Muscle of back (tissue), 11 donors: ENCODE results near the gene TAGLN. TPM values are rescaled to one million over a fixed set of nuclear protein-coding genes. Genes with fewer than 3 reads are reported as not detected.
"Not testable (repeated sequence)": the region's sequence is repeated elsewhere in the genome, so short reads cannot be mapped to it uniquely, and the experiment has no call there.

Experiments used
- DNase-seq, 3 donors: peaks; one replicate each; pipeline versions ENCODE4 v3.0.0 to v3.0.0-alpha.2; 2013
- polyA plus RNA-seq, 10 donors: library from polyadenylated mRNA; unstranded; fragments of 120-200 nt; gene quantifications; one replicate each; pipeline ENCODE4 v1.2.1, GENCODE V29; 2013; ENCODE audit not compliant: insufficient read length in 10 of 10

The TAGLN gene
- polyA plus RNA-seq, 10 donors = 73.2 to 121 (median 92.2) TPM

DNA sequence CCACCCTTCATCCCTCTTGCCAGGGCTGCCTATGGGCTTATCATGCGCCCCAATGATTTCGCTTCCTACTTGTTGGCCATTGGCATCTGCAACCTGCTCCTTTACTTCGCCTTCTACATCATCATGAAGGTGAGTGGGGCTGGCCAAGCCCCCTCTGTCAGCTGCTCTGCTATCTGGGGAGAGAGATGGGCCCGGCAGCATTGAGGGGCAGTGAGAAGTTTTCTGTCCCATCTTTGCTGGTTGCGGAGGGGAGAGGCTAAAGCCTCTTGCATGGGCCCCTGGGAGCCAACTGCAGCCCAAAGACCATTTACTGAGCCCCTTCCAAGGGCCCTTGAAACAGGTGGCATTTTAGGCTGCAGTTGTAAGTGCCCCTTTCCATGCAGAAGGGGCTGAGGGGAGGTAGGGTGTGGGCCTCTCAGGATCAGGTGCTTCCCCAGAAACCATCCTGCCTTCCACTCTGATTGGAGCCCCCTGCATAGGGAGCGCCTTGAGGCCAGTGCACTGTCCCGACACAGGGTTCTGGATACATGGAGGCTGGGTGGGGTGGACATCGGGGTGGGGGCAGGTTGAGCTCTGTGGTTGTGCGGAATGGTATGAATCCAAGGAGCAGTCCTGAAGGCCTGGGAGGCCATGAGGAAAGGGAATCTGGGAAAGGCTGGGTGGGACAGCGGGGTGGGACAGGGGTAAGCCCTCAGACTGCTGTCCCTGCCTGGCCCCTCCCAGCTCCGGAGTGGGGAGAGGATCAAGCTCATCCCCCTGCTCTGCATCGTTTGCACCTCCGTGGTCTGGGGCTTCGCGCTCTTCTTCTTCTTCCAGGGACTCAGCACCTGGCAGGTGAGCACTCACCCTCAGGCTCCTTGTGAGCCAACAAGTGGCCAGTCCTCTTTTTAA, 5.8 kb upstream of the TAGLN start:
- no peak for DNase-seq

DNA sequence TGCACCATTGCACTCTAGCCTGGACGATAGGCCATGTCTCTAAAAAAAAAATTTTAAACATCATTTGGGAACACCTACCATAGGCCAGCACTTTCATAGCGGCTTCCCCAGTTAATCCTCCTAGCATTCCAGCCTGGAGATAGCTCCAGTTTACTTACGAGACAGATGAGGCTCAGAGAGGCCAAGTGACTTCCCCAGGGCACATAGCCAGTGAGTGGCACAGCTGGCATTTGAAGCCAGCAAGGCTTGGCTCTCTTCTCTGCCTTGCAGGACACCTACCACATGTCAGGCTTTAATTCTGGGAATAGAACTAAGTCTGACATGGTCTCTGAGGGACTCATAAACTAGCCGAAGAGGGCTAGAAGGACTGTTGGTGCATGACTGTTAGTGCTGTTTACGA, 4.9 kb upstream of the TAGLN start:
- DNase-seq = no peak

DNA sequence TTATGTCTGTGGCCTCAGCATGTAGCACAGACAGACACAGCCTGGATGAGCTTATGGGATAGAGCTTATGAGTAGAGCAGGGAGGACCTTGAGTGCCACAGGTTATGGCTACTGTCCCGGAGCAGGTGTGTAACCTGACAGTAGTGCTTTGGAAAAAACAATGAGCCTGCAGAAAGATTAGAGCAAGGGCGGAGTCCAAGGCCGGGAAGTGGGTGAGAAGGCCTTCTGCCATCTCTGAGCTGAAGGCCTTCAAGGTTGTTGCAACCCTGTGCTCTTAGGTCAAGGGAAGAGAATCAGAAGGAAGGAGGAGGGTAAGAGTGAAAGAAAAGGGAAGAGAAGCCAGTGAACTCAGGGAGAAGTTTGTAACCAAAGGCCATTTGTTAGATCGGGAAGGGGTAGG, 3.9 kb upstream of the TAGLN start:
- no peak for DNase-seq

GRCh38 chr11:117195761-117196160, 3.4 kb upstream of the TAGLN start:
- DNase-seq = no peak

GRCh38 chr11:117197006-117197405, 2.2 kb upstream of the TAGLN start:
- no peak for DNase-seq

- DNase-seq = no peak
These were observed 1.4 kb upstream of the TAGLN start for GRCh38 chr11:117197516-117198456.

GRCh38 chr11:117198613-117199012, 557 bp upstream of the TAGLN start:
- no peak for DNase-seq

- DNase-seq = no peak
These were observed 994 bp downstream of the TAGLN start for GRCh38 chr11:117199916-117200812.

DNA sequence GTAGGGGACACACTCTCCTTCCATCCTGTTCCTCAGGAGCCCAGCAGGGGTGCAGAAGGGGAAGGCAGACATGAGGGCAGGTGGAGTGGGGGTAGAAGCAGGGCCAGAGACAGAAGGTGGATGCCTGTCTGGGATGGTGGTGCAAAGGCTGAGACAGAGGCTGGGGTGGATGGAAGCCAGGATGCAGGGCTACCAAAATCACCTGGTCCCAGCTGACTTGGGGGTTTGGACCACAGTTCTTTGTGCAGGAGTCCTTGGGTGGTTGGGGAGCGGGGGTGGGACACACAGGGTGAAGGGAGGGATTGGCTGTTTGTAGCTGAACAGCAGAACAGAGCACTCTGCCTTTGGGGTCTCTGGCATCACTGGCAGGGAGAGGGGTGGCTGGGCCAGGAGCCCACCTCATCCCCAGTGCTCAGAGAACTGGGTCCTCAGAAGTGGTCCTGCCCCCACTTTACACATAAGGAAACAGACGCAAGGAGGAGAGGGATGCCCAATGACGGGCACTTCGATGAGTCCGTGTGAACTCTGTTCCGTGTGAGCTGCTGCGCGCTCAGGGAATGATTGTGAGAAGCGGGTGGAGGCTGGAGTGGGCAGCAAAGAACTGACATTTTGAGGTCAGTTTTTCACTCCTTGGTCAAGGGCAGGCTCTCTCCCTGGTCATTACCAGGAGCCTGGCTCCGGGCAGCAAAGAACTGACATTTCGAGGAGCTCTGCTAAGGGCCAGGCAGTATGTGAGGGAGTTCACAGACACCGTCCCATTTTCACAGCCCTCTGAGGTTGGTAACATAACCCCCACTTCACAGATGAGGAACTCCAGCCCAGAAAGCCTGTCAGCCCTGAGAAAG, 1.9 kb downstream of the TAGLN start:
- DNase-seq = no peak

- DNase-seq = no peak
These were observed 2.6 kb downstream of the TAGLN start for GRCh38 chr11:117201658-117202305.

- no peak for DNase-seq
These were observed 3.4 kb downstream of the TAGLN start for GRCh38 chr11:117202386-117203068.

GRCh38 chr11:117203069-117203407, 3.9 kb downstream of the TAGLN start:
- DNase-seq = no peak

GRCh38 chr11:117204283-117205080, 5.3 kb downstream of the TAGLN start:
- DNase-seq = no peak

GRCh38 chr11:117205211-117205818, 6.1 kb downstream of the TAGLN start:
- no peak for DNase-seq

DNA sequence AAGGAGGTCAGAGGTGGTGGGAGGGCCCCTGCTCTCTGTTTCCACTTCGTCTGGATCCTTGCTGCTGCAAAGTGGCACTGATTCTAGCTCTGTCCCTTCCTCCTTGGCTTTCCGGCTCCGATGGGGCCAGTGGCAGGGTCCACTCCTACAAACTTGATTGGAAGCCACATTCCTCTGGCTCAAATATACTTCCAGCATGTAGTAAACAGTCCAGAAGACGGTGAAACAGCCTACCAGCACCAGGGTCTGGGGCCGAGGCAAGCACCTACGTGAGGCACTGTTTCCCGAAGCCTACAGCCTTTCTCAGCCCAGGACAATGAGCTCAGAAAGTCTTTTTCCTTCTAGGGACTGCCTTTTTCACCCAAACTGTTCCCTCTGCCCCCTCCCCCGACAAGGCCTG, 6.9 kb downstream of the TAGLN start:
- DNase-seq = not testable (repeated sequence)

DNA sequence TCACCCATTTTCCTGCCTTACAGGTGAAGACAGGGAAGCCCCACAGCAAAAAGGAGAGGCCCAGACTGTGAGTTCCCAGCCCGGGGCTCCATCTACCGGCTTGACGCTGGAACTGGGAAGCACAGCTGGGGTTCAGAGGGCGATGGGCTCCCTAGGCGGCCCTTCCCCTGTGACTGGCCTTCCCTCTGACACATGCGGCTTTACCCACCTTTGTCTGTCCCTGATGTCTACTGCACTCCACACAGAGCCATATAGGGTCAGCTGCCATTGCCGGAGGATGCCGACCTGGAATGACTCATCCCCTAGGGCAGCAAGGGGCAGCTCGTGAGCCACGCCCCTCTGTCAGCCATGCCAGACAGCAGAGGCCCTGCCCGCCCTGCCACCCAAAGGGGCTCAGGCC, 7.7 kb downstream of the TAGLN start:
- DNase-seq = not testable (repeated sequence)

DNA sequence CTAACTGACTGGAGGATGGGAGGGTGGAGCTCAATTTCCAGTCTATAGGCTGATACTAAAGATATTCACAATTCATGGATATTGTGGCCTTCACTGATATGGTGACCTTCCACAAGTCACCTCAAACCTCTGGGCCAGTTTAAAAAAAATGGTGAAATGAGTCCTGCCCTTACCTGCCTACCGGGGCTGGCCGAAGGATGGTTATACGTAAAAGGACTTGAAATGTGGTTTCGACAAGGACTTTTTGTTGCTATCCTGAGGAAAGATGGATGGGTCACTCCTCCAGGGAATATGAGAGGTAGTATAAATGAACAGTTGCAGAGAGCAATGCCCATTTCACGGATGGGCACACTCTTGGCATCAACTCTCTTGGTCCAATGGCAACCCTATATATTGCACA, 8.3 kb downstream of the TAGLN start:
- not testable (repeated sequence) for DNase-seq

- DNase-seq = not testable (repeated sequence)
These were observed 9.5 kb downstream of the TAGLN start for GRCh38 chr11:117208710-117209109.
